Measurements from ENCODE around the gene HSPB7.
"Not testable (repeated sequence)": the region's sequence is repeated elsewhere in the genome, so short reads cannot be mapped to it uniquely, and the experiment has no call there.

Gene HSPB7

DNA sequence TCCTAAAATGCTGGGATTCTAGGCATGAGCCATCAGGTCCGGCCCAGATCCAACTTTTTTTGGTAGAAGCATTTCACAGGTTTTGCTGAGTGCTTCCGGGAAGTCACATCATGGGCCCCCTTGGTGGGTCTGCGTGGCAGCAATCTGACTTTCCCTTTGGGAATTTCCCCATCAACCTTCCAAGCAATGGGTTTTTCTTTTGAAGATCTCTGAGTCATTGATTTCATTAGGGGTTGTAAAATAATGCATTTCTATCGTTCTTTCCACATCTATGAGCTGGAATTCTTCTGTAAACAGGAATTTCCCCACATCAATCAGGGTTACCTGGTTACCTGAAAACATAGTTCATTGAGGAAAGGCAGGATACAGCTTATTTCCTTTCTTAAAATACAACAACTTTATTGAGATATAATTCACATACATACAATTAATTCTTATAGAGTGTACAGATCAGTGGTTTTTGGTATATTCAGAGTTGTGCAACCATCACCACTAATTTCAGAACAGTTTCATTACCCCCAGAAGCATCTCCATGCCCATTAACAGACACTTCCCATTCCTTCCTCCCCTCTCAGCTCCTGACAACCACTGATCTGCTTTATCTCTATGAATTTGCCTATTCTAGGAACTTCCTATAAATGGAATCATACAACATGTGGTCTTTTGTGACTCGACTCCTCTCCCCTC, 32.1 kb downstream of the HSPB7 start:
- in situ Hi-C loops (cut with MboI; ENCODE audit: low sequenced_read_pairs): no loop called here

DNA sequence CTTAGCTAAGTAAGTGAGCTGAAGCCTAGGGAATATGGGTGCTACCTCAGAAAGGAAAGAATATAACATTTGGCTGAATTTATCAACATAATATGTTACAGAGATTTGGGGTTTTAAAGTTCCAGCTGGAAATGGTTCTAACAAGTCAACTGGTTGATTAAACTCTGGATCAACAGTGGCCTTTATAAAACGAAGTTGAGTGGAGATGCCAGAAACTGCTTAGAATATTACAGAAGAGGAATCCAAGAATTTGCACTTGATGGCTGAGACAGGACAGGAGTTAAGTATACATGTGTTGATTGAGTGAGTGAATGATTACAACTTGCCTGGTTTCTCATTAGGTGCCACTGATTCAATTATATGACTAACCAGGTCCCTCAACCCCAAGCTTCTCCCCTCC, 34.6 kb downstream of the HSPB7 start:
- in situ Hi-C loops (cut with MboI; ENCODE audit: low sequenced_read_pairs): no loop called here

DNA sequence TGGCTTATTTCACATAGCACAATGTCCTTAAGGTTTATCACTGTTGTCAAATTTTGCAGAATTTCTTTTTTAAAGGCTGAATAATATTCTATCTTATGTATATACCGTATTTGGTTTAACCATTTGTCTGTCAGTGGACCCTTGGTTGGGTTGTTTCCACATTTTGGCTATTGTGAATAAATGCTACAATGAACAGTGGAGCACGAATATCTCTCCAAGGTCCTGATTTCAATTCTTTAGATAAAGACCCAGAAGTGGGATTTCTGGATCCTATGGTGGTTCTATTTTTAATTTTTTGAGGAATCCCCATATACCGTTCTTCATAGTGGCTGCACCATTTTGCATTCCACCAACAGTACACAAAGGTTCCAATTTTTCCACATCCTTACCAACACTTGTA, 36.2 kb downstream of the HSPB7 start:
- in situ Hi-C loops (cut with MboI; ENCODE audit: low sequenced_read_pairs): no loop called here

DNA sequence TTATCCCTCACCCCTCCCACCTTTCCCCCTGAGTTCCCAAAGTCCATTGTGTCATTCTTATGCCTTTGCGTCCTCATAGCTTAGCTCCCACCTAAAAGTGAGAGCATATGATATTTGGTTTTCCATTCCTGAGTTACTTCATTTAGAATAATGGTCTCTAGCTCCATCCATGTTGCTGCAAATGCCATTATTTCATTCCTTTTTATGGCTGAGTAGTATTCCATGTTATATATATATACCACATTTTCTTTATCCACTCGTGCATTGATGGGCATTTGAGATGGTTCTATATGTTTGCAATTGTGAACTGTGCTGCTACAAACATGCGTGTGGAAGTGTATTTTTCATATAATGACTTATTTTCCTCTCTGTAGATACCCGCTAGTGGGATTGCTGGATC, 39.9 kb downstream of the HSPB7 start:
- in situ Hi-C loops (cut with MboI; ENCODE audit: low sequenced_read_pairs): not testable (repeated sequence)

DNA sequence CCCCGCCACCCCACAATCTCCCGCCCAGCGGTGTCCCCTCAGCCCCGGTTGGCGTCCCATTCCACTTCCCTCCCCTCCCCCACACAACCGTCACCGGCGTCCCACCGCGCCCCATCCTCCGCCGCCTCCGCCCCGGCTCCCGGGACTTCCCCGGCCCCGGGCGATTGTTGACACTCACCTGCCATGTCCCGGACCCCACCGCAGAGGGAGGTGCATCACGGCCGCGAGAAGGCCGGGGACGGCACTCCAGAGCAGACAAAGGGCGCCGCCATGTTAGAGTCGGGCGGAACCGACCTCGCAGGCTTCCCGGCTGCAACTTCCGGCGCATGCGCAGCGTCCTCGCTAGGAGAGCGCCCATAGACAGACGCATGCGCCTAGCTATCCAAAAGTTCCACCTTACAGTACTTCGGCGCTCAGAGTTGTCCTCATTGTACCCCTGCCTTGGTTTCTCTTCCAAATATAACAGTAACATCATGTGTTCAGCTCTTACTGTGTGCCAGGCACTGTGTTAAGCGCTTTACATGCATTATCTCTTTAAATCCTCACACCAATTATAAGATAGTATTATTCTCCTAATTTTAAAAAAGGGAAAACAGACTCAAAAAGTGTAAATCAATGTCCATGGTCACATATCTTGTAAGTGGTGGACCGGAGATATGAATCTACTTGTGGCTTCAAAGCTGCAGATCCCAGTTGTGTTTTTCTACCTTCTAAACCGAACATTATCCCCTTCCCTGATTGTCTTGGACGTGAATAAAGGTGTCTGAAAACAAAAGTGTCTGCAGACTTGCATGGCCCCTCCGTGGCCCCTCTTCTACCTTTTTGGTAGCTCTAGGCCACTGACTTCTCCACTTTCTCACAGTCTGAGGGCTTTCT, 41.8 kb downstream of the HSPB7 start, which contains the start of gene ZBTB17:
ZBTB17 (minus strand) TSS at position 297 of the 876 bp plus-strand sequence. CDS start 27,606 bp downstream, outside the sequence.
- in situ Hi-C loops (cut with MboI; ENCODE audit: low sequenced_read_pairs): no loop called here

DNA sequence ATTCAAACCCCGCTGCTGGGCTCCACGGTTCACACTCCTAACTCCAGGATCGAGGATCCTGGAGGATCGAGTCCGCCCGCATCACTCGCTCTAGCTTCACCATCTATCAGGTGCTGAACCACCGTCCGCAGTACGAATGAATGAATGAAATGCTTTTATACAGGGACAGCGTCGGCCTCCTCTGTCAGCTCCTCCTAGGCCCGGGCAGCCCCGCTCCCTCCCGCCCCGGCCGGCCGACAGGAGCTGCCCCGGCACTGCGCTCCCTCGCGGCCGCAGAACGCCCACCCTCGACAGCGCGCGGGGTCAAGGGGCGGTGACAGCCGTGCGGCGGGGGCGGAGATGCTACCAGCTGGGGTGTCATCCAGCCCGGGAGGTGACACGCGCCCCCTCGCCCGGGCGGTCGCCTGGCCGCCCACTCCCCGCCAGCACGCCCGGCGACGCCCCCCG, 42.5 kb downstream of the HSPB7 start:
- in situ Hi-C loops (cut with MboI; ENCODE audit: low sequenced_read_pairs): no loop called here

DNA sequence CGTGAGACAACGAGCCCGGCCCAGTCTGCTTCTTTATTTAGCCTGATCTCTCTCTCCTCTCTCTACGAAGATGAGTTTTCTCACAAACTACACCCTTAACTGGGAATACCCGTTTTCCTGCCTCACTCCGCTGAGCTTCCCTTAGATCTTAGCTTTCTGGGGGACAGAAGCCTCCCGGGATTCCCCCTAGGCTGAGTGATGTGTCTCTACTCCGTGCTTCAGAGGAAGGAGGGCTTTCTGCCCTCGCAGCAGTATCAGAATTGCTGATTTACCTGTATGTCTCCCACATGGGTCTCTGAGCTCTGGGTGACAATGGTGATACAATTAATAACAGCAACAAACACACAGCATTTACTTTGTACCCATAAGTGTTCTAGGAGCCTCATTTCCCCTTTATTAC, 43.0 kb downstream of the HSPB7 start:
- in situ Hi-C loops (cut with MboI; ENCODE audit: low sequenced_read_pairs): no loop called here

DNA sequence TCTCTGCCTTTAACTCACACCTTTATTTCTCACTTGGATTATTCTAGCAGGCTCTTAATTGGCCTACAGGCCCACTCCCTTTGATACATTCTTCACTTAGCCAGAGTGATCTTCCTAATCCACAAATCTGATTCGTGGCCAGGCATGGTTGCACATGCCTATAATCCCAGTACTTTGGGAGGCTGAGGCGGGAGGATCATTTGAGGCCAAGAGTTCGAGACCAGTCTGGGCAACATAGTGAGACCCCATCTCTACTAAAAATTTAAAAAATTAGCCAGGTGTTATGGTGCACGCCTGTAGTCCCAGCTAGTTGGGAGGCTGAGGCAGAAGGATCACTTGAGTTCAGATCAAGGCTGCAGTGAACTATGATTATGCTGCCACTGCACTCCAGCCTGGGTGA, 44.1 kb downstream of the HSPB7 start:
- in situ Hi-C loops (cut with MboI; ENCODE audit: low sequenced_read_pairs): no loop called here

DNA sequence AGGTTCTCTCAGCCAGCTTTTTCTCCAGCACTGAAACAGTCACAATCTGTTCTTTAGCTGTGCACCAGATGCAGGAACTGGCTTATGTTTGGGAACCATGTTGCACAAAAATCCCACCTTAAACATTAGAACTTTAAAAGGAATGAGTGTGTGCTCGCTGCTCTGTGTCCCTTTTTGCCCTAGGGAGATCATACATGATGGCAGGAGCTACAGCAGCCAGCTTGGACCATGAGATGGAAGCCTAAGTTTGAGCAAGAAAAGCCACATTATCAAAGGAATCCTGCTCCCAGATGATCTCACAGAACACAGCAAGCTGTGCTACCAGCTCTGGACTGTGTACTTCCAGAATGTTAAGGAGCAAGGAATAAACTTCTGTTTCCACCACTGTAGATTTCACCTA, 45.4 kb downstream of the HSPB7 start:
- in situ Hi-C loops (cut with MboI; ENCODE audit: low sequenced_read_pairs): no loop called here

DNA sequence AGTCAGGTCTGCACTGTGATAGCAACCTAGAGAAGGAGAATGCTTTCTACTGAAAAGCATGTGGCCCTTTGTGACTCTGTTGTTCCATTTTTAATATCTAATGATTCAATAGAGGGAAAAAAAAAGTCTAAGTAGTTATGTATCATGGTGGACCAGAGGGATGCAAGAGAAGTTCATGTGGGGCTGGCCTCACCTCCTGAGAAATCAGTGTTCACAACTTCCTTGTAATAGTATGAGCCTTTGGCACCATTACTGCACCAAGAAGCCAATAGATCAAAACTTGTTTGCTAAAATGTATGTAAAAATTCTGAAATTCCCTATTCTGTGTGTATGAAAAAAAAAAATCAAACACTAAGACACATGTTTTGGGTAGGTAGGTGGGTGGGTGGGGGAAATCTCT, 46.9 kb downstream of the HSPB7 start:
- in situ Hi-C loops (cut with MboI; ENCODE audit: low sequenced_read_pairs): no loop called here

DNA sequence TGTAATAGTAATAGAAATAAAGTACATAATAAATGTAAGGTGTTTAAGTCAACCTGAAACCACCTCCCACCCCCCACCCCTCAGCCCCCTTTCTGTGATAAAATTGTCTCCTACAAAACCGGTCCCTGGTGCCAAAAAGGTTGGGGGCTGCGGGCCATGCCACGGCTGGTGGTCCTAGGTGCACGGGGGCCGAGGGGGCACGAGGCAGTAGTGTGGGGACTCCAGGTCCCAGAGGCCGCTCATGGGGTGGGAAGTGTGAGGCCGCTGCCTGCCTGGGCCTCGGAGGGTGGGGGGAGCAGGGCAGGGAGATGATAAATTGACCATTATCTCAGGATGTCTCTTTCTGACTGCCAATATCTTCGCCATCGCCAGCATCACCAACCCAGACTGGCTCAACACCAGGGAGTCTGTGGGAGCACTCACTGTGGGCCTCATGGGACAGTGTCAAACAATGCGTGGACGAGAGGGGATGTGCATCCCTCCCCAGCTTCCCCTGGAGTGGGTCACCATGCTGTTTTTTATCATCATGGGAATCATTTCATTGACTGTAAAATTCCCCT, 48.4 kb downstream of the HSPB7 start:
- in situ Hi-C loops (cut with MboI; ENCODE audit: low sequenced_read_pairs): no loop called here

DNA sequence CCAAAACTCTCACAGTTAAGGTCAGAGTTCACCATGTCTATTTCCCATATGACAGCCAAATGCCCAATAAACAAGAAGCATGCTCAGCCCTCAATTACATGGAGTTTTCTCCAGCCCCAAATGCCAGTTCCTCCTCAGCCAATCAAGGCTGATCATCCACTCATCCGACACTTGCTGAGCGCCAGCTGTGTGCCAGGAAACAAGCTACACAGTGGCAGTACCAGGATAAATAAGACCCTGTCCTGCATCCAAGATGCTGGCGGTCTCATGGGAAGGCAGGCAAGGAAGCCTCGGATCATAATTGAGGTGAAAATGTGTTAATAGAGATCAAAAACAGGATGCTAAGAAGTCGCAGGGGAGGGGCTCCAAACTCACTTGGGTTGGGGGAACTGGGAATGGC, 49.7 kb downstream of the HSPB7 start:
- in situ Hi-C loops (cut with MboI; ENCODE audit: low sequenced_read_pairs): no loop called here

DNA sequence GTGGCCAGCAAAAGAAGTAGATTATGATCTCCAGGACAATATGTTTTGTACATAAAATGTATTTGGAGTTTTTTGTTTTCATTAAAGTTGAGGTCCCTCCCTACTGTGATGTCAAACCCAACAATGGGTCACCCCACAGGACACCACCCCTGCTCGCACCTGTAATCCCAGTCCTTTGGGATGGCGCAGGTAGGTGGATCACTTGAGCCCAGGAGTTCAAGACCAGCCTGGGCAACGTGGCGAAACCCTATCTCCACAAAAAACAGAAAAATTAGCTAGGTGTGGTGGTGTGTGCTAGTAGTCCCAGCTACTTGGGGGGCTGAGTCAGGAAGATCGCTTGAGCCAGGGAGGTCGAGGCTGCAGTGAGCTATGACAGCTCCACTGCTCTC, 50.9 kb downstream of the HSPB7 start:
- in situ Hi-C loops (cut with MboI; ENCODE audit: low sequenced_read_pairs): no loop called here

DNA sequence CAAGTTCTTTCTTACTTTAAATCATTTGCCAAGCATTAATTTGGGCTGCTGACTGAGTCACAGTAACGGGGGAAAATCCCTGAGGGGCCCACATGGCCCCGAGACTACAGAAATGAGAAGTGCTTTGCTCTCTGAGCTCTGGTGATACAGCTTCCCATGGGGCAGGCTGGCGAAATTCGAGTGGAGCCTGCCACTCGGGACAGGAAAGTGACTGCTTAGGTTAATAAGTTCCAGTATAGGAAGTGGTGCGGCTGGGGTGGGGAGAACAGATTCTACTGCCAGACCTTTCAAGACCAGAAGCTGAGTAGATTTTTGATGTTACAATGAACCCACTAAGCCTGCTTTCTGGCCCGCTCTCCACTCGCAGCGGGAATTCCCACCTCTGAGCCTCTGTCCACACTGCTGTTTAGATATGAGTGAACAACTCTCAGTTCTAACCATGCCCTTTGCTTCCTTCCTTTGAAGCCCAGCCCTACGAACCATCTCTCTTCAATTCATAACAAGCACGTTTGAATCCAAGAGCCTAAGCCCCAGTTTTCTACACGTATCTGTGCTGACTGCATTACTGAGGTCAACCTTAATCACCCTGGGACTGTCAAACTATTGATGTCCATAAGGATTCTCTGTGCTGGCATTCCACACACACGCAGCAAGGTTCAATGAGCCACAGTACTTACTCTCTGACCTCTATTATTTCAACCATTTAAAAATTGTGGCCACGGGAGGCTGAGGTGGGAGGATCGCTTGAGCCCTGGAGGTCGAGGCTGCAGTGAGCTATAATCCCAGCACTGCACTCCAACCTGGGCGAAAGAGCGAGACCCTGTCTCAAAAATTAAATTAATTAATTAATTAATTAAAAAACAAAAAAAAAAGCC, 51.5 kb downstream of the HSPB7 start:
- in situ Hi-C loops (cut with MboI; ENCODE audit: low sequenced_read_pairs): no loop called here

DNA sequence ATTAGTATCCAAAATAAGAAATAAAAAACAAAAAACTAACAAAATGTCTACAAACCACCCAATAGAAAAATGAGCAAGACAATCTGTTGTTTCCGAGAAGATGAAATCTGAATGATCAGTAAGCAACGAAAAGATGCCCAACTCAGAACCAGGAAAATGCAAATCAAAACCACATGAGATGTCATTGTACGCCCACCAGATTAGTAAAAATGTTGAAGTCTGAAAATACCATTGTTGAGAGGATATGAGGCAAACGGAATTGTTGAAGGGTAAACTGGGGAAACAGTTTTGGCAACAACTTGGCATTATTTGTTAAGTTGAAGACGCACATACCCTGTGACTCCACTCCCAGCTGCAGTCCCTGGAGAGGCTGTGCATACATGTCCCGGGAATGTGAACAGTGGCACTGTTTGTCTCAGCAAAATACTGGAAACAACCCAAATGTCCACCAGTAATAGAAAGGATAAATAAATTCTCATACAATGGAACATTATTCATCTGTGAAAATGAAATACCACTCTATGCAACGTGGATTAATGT, 52.5 kb downstream of the HSPB7 start:
- in situ Hi-C loops (cut with MboI; ENCODE audit: low sequenced_read_pairs): no loop called here
